GM12865 (cell line): ENCODE results near the gene COL5A2.

Experiments
- DNase-seq: peaks from one replicate; pipeline ENCODE4 v3.0.0; 2010; ENCODE audit warnings: low read depth
- H3K4me3 ChIP-seq: 2 replicates; pipeline ENCODE4 v1.5.1; 2011; ENCODE audit warnings: mild to moderate bottlenecking, low read depth, low read length, control low read depth
- CTCF ChIP-seq: IDR thresholded peaks from 2 replicates; pipeline ENCODE4 v1.5.1; 2011; ENCODE audit warnings: low read length, control low read depth, low read depth, inconsistent platforms; ENCODE audit not compliant: insufficient read depth; ENCODE audit errors: missing control alignments

Gene COL5A2

GRCh38 chr2:189056200-189057106 lies 123.1 kb downstream of the COL5A2 start:
- DNase-seq, result no peak
- TF ChIP-seq CTCF, result no peak

GRCh38 chr2:189050165-189050712 lies 129.3 kb downstream of the COL5A2 start:
- no peak for TF ChIP-seq CTCF
- DNase-seq, result no peak
- no peak overlapping the region for H3K4me3 ChIP-seq

More at GRCh38 chr2:189056200-189057106, 123.1 kb downstream of the COL5A2 start:
- no peak overlapping the region for H3K4me3 ChIP-seq

- H3K4me3 ChIP-seq, result no peak overlapping the region
- no peak for TF ChIP-seq CTCF
- no peak for DNase-seq
These were observed 129.8 kb downstream of the COL5A2 start for GRCh38 chr2:189049709-189050164.

- no peak for TF ChIP-seq CTCF
- no peak overlapping the region for H3K4me3 ChIP-seq
- DNase-seq, result no peak
These were observed 131.4 kb downstream of the COL5A2 start for GRCh38 chr2:189048189-189048588.

- DNase-seq, result no peak
- no peak for TF ChIP-seq CTCF
- no peak overlapping the region for H3K4me3 ChIP-seq
These were observed 132.2 kb downstream of the COL5A2 start for GRCh38 chr2:189047171-189047888.

GRCh38 chr2:189046320-189046719 lies 133.2 kb downstream of the COL5A2 start:
- no peak for TF ChIP-seq CTCF
- DNase-seq, result no peak
- no peak overlapping the region for H3K4me3 ChIP-seq
